KMS-11 (cell line): Measurements from ENCODE around the gene IFRD2.

Source experiments
- H2AFZ ChIP-seq: fragments of 200-600 bp; sonication (generic); 2 replicates; pipeline ENCODE4 v1.6.1; 2016; ENCODE audit warnings: antibody characterized with exemption, mixed run types, low read depth
- H3K27ac ChIP-seq: fragments of 200-600 bp; sonication (generic); 2 replicates; pipeline ENCODE4 v1.6.1; 2016; ENCODE audit warnings: mild to moderate bottlenecking, mixed run types
- H3K27me3 ChIP-seq: fragments of 200-600 bp; sonication (generic); 2 replicates; pipeline ENCODE4 v1.6.1; 2017; ENCODE audit warnings: mild to moderate bottlenecking, low read depth, mixed run types, moderate library complexity; ENCODE audit not compliant: insufficient read depth
- H3K36me3 ChIP-seq: fragments of 200-600 bp; sonication (generic); 2 replicates; pipeline ENCODE4 v1.6.1; 2017; ENCODE audit warnings: mild to moderate bottlenecking, mixed run types; ENCODE audit not compliant: insufficient read depth
- H3K4me1 ChIP-seq: fragments of 200-600 bp; sonication (generic); 2 replicates; pipeline ENCODE4 v1.6.1; 2016; ENCODE audit warnings: mild to moderate bottlenecking, low read depth, mixed run types; ENCODE audit not compliant: poor library complexity, severe bottlenecking
- H3K4me2 ChIP-seq: fragments of 200-600 bp; sonication (generic); 2 replicates; pipeline ENCODE4 v1.7.0; 2016; ENCODE audit warnings: mild to moderate bottlenecking, mixed run types
- H3K4me3 ChIP-seq: fragments of 200-600 bp; sonication (generic); IDR thresholded peaks from 2 replicates; pipeline ENCODE4 v1.6.1; 2017; ENCODE audit warnings: low read depth, low read length, mixed read lengths; ENCODE audit not compliant: insufficient read depth
- H3K79me2 ChIP-seq: fragments of 200-600 bp; sonication (generic); 2 replicates; pipeline ENCODE4 v1.6.1; 2016; ENCODE audit warnings: low read depth, mixed run types; ENCODE audit not compliant: insufficient read depth
- H3K9ac ChIP-seq: fragments of 200-600 bp; sonication (generic); 2 replicates; pipeline ENCODE4 v1.6.1; 2016; ENCODE audit warnings: mild to moderate bottlenecking, mixed run types
- H4K20me1 ChIP-seq: fragments of 200-600 bp; sonication (generic); 2 replicates; pipeline ENCODE4 v1.6.1; 2016; ENCODE audit warnings: mild to moderate bottlenecking, mixed run types; ENCODE audit not compliant: insufficient read depth
- TF ChIP-seq, protein P1 (sequence below): fragments of 200-600 bp; sonication (generic); conservative IDR thresholded peaks from 2 replicates; pipeline ENCODE4 v1.6.1; 2017; ENCODE audit warnings: low read depth, mild to moderate bottlenecking, antibody characterized with exemption, low read length, moderate library complexity, mixed read lengths

Gene IFRD2, protein sequence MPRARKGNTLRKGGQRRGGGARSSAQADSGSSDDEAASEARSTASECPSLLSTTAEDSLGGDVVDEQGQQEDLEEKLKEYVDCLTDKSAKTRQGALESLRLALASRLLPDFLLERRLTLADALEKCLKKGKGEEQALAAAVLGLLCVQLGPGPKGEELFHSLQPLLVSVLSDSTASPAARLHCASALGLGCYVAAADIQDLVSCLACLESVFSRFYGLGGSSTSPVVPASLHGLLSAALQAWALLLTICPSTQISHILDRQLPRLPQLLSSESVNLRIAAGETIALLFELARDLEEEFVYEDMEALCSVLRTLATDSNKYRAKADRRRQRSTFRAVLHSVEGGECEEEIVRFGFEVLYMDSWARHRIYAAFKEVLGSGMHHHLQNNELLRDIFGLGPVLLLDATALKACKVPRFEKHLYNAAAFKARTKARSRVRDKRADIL

DNA sequence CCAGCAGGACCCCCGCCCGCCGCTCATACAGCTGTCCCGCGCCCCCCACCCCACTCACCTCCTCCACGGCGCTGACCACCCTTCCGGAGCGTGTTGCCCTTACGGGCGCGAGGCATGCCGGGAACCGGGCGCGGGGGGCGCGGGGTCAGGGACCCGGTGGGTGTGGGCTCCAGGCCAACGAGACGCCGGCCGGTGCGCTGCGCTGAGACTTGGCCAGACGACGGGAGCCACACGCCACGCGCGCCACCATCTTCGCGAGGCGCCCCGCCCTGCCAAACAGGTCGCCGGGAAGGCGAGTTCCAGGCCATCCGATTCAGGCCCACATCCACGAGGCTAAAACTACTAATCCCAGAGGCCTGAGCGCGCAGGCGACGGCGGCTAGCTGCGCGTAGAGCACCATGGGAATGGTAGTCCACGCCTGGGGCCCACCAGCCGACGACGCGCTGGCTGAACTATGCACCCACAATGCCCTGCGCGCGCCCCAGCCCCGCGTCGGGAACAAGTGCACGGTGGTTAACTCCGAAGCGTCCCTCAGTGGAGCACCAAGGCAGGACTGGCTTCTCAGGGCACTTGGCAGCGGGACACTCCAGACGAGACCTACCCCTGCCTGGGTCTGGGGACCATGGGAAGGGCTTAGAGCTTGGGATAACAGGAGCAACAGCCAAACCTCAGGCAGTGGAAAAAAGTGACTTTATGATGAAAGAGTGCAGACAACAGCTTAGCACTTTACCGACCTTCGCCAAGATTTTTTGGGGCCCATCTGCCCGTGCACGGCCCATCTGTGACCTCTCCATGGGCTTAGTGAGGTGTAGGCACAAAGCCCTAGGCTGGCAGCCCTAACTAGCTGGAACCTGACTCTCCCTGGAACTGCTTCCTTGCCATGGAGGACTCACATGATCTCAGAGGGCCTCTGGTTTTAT, at the start of gene IFRD2:
IFRD2 (minus strand) TSS at position 271 of the 920 bp plus-strand sequence; CDS start at position 116, 155 bp downstream.
- Histone ChIP-seq H2AFZ (peak within 1 kb of the TSS; percentile 61; the same call in 1 of the 2 replicates), H3K4me3 (peak within 1 kb of the TSS; percentile 26), H3K4me1 (peaks cover 7% of the 10 kb centered on the region), H3K27ac (peak within 1 kb of the TSS; percentile 74), H3K9ac (peak within 1 kb of the TSS; percentile 96), H4K20me1 (no peaks in the 10 kb centered on the region), H3K79me2 (peaks cover 17% of the 10 kb centered on the region), H3K4me2 (peak within 1 kb of the TSS; percentile 84), H3K36me3 (no peaks in the 10 kb centered on the region), H3K27me3 (no peaks in the 10 kb centered on the region)
- TF ChIP-seq, protein P1, sequence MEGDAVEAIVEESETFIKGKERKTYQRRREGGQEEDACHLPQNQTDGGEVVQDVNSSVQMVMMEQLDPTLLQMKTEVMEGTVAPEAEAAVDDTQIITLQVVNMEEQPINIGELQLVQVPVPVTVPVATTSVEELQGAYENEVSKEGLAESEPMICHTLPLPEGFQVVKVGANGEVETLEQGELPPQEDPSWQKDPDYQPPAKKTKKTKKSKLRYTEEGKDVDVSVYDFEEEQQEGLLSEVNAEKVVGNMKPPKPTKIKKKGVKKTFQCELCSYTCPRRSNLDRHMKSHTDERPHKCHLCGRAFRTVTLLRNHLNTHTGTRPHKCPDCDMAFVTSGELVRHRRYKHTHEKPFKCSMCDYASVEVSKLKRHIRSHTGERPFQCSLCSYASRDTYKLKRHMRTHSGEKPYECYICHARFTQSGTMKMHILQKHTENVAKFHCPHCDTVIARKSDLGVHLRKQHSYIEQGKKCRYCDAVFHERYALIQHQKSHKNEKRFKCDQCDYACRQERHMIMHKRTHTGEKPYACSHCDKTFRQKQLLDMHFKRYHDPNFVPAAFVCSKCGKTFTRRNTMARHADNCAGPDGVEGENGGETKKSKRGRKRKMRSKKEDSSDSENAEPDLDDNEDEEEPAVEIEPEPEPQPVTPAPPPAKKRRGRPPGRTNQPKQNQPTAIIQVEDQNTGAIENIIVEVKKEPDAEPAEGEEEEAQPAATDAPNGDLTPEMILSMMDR: no peak

DNA sequence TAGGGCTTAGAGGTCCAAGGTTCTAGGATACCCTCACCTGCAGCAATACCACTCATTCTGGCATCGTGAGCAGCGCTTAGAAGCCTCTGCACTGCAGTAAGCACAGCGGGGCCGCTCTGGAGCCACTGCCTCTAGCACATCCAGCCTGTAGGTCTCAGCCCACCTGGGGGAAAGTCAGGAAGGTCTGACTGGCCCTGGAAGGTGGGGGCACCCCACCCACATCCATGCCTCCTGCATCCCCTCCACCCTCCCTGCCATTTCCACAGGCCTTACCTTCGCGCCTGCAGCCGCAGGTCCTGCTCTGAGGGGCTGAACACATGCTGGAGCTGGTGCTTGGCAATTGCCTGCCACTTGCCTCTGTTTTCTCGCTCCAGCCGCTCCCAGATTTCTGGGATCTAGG, 49.3 kb upstream of the IFRD2 start:
- Histone ChIP-seq H3K27ac (no peak overlapping the region), H3K27me3 (no peaks in the 10 kb centered on the region), H3K36me3 (no peaks in the 10 kb centered on the region), H3K4me3 (no peak overlapping the region), H3K4me1 (no peaks in the 10 kb centered on the region), H3K9ac (no peak overlapping the region), H4K20me1 (no peaks in the 10 kb centered on the region), H3K79me2 (peaks cover 4% of the 10 kb centered on the region), H2AFZ (no peak overlapping the region), H3K4me2 (no peak overlapping the region)
- TF ChIP-seq, protein P1: no peak

DNA sequence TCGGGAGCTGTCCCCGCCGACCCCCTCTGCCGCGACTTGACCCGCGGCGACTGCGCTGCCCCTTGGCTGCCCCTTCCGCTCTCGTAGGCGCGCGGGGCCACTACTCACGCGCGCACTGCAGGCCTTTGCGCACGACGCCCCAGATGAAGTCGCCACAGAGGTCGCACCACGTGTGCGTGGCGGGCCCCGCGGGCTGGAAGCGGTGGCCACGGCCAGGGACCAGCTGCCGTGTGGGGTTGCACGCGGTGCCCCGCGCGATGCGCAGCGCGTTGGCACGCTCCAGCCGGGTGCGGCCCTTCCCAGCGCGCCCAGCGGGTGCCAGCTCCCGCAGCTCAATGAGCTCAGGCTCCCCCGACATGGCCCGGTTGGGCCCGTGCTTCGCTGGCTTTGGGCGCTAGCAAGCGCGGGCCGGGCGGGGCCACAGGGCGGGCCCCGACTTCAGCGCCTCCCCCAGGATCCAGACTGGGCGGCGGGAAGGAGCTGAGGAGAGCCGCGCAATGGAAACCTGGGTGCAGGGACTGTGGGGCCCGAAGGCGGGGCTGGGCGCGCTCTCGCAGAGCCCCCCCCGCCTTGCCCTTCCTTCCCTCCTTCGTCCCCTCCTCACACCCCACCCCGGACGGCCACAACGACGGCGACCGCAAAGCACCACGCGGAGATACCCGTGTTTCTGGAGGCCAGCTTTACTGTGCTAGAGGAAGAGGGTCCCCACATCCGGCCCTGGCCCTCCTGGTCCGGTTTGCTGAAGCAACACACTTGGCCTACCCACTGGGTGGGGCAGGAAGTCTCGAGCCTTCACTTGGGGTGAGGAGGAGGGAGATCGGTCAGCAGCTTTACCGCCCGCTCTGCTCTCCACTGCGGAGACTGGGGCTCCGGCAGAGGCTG, 48.5 kb upstream of the IFRD2 start, which contains the start of gene RASSF1:
RASSF1 (minus strand) TSS at position 389 of the 882 bp plus-strand sequence; CDS start at position 358, 31 bp downstream.
- H3K79me2 ChIP-seq: peaks cover 13% of the 10 kb centered on the region
- no peak within 1 kb of the TSS for H2AFZ ChIP-seq
- TF ChIP-seq, protein P1: no peak
- H3K4me2 ChIP-seq: no peak within 1 kb of the TSS
- no peaks in the 10 kb centered on the region for H3K36me3 ChIP-seq
- no peaks in the 10 kb centered on the region for H4K20me1 ChIP-seq
- H3K27me3 ChIP-seq: no peaks in the 10 kb centered on the region
- no peak within 1 kb of the TSS for H3K4me3 ChIP-seq
- no peak within 1 kb of the TSS for H3K9ac ChIP-seq
- no peaks in the 10 kb centered on the region for H3K4me1 ChIP-seq
- no peak within 1 kb of the TSS for H3K27ac ChIP-seq

DNA sequence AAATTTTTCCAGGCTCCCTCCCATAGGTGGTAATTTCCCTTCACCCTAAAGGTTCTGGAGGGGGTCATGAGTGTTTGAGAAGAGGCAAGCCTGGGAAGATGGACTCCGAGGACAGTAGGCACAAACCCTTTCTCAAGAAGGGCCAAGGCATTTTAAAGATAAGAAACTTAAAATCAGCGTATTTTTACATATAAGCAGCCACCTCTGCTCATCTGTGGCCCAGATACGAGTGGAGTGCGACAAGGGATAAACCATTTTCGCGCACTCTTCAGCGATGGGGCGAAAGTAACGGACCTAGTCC, 47.9 kb upstream of the IFRD2 start:
- no peak overlapping the region for H3K4me2 ChIP-seq
- H3K4me3 ChIP-seq: no peak overlapping the region
- TF ChIP-seq, protein P1: no peak
- H4K20me1 ChIP-seq: no peaks in the 10 kb centered on the region
- no peak overlapping the region for H3K9ac ChIP-seq
- H3K36me3 ChIP-seq: no peaks in the 10 kb centered on the region
- H3K4me1 ChIP-seq: no peaks in the 10 kb centered on the region
- H3K27ac ChIP-seq: no peak overlapping the region
- no peak overlapping the region for H2AFZ ChIP-seq
- H3K27me3 ChIP-seq: no peaks in the 10 kb centered on the region
- H3K79me2 ChIP-seq: peaks cover 19% of the 10 kb centered on the region
